ENCODE measurements around the gene ZNF865.

DNA sequence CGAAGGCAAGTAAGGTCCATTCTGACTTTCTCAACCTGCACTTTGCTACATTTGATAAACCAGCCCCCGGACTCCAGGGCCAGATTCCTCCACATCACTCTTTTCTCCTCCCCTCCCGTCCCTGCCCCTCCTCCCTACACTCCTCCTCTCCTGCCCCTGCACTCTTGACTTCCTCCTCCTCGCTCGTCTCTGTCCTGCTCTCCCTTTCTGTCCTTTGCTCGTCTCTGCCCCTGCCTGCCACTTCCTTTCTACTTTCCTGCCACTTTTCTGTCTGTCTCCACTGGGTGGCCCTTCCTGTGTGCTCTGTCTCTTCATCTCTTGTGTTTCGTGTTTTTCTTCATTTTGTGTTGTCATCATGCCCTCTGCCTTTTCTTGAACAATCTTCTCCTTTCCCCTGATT is 56.4 kb downstream of the ZNF865 start:
- TF ChIP-seq EP300 (IDR thresholded peaks at IDR 0.05) (no peak), CTCF (IDR thresholded peaks at IDR 0.05) (no peak), POLR2A (IDR thresholded peaks at IDR 0.05; ENCODE audit: low read depth) (no peak), POLR2AphosphoS5 (IDR thresholded peaks at IDR 0.05) (no peak)
